ENCODE results near the gene CTTN. TPM values are rescaled to one million over a fixed set of nuclear protein-coding genes. Genes with fewer than 3 reads are reported as not detected.

CTTN gene
- total RNA-seq, 4 donors from 2014 or later: 179 to 458 (median 200) TPM

GRCh38 chr11:70466596-70466995 is 68.3 kb downstream of the CTTN start:
- no peaks in the 10 kb centered on the region for H3K4me1 ChIP-seq
- H3K36me3 ChIP-seq: no peaks in the 10 kb centered on the region
- H3K9me3 ChIP-seq: no peaks in the 10 kb centered on the region
- peaks cover 23% of the 10 kb centered on the region for H3K27me3 ChIP-seq
- WGBS: 92% methylated on average over 8 of the region's 8 CpGs
- TF ChIP-seq POLR2A (IDR thresholded peaks at IDR 0.05) (no peak), EP300 (IDR thresholded peaks at IDR 0.05) (no peak), POLR2AphosphoS5 (IDR thresholded peaks at IDR 0.05) (no peak)
- TF ChIP-seq, protein P1, sequence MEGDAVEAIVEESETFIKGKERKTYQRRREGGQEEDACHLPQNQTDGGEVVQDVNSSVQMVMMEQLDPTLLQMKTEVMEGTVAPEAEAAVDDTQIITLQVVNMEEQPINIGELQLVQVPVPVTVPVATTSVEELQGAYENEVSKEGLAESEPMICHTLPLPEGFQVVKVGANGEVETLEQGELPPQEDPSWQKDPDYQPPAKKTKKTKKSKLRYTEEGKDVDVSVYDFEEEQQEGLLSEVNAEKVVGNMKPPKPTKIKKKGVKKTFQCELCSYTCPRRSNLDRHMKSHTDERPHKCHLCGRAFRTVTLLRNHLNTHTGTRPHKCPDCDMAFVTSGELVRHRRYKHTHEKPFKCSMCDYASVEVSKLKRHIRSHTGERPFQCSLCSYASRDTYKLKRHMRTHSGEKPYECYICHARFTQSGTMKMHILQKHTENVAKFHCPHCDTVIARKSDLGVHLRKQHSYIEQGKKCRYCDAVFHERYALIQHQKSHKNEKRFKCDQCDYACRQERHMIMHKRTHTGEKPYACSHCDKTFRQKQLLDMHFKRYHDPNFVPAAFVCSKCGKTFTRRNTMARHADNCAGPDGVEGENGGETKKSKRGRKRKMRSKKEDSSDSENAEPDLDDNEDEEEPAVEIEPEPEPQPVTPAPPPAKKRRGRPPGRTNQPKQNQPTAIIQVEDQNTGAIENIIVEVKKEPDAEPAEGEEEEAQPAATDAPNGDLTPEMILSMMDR (IDR thresholded peaks at IDR 0.05): no peak
- H3K4me3 ChIP-seq: no peak overlapping the region
- DNase-seq (ENCODE audit: low spot score in 2 of 2): no peak
- no peak overlapping the region for H3K27ac ChIP-seq

DNA sequence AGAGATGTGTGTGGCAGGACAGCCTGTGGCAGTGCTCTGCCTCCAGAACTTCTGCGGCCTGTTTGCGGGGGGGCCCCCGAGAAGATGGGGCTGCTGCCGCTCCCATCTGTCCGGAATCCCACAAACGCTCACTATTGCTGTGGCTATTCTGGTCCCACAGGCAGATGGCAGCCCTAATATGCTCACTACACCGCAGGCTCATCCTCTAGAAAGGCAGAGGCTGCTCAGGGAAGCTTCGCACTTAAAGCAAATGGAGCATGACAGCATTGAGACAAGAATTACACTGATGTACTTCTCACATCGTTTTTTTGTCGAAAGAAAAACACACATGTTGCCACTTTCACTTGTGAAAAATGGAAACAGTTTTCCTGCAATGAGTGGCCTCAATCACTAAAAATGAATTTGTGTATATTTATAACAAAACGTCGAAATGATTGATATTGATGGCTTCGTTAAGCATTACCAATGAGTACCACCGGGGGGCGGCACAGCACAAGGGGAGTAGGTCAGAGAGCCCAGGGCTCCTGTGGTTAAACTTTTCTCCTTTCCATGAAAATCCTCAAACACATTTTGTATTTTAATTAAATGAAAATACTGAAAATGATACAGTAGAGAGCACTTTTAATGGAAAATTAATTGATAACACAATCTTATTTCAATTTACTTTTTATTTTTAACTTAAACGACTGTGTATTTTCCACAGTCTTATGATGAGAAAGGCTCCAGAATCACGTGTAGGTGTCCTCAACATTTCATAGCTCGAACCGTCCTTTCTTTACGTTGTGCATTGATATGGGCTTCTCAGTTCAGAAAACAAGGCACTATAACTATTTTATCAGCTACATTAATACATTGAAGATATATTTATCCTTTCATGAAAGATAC is 69.1 kb downstream of the CTTN start:
- 42% methylated on average over 18 of the region's 20 CpGs for WGBS
- Histone ChIP-seq H3K36me3 (no peaks in the 10 kb centered on the region), H3K4me1 (no peaks in the 10 kb centered on the region), H3K9me3 (no peaks in the 10 kb centered on the region), H3K27me3 (peaks cover 23% of the 10 kb centered on the region), H3K4me3 (no peak overlapping the region), H3K27ac (no peak overlapping the region)
- DNase-seq (ENCODE audit: low spot score in 2 of 2): no peak
- TF ChIP-seq, protein P1 (IDR thresholded peaks at IDR 0.05): peak; percentile 71 to 77
- TF ChIP-seq POLR2A (IDR thresholded peaks at IDR 0.05): no peak

GRCh38 chr11:70468256-70469195 is 70.2 kb downstream of the CTTN start:
- Histone ChIP-seq H3K4me1 (no peaks in the 10 kb centered on the region), H3K9me3 (no peaks in the 10 kb centered on the region), H3K27me3 (peaks cover 20% of the 10 kb centered on the region), H3K4me3 (no peak overlapping the region), H3K27ac (no peak overlapping the region), H3K36me3 (no peaks in the 10 kb centered on the region)
- DNase-seq (ENCODE audit: low spot score in 2 of 2): no peak
- WGBS: 75% methylated on average over 19 of the region's 19 CpGs
- TF ChIP-seq, protein P1 (IDR thresholded peaks at IDR 0.05): no peak
- TF ChIP-seq POLR2A (IDR thresholded peaks at IDR 0.05): no peak
- TF ChIP-seq POLR2AphosphoS5 (IDR thresholded peaks at IDR 0.05): no peak
- no peak for TF ChIP-seq EP300 (IDR thresholded peaks at IDR 0.05)

DNA sequence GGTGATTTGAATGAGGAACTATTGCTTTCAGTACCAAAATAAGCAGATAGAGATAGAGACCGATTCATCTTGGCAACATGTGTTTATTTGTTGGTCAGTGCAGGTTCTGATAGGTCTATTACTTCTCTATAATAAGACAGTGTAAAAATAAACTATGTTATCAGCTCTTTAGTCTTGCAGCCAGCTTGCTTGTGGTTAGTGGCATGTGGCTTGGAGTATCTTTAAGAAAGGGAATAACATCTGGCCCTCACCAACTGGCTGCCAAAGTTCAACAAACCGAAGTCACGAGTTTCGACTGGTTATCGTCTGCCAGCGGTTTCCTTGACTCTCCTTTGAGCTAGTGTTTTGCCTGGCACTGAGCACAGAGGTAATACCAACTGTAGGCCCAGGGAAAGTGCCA is 71.8 kb downstream of the CTTN start:
- Histone ChIP-seq H3K27me3 (peaks cover 8% of the 10 kb centered on the region), H3K4me1 (no peaks in the 10 kb centered on the region), H3K9me3 (no peaks in the 10 kb centered on the region), H3K36me3 (no peaks in the 10 kb centered on the region), H3K27ac (no peak overlapping the region), H3K4me3 (no peak overlapping the region)
- 54% methylated on average over 6 of the region's 6 CpGs for WGBS
- no peak for DNase-seq (ENCODE audit: low spot score in 2 of 2)
- TF ChIP-seq POLR2AphosphoS5 (IDR thresholded peaks at IDR 0.05) (no peak), POLR2A (IDR thresholded peaks at IDR 0.05) (no peak), EP300 (IDR thresholded peaks at IDR 0.05) (no peak)
- TF ChIP-seq, protein P1 (IDR thresholded peaks at IDR 0.05): no peak

DNA sequence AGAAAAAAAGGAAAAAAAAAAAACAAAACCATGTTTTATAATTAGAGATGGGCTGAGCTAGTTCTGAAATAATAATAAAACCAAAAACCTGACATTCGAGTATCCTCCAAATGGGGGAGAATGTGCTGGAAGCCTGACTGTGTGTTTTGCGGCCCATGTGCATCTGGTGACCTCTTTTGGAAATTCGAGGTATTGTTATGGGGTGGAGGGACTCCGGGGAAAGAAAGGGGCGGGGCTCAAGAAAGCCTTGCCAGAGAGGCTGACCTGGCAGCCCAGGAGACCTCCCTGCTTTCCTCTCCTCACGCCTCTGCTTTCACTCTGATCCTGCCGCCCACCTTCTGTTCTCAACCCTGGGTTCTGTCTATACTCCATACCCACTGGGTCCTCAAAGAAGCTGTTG is 72.9 kb downstream of the CTTN start:
- H3K36me3 ChIP-seq: no peaks in the 10 kb centered on the region
- H3K4me1 ChIP-seq: no peaks in the 10 kb centered on the region
- H3K27ac ChIP-seq: no peak overlapping the region
- peaks cover 8% of the 10 kb centered on the region for H3K27me3 ChIP-seq
- no peak overlapping the region for H3K4me3 ChIP-seq
- WGBS: 35% methylated on average over 7 of the region's 7 CpGs
- H3K9me3 ChIP-seq: no peaks in the 10 kb centered on the region
- DNase-seq (ENCODE audit: low spot score in 2 of 2): no peak
- no peak for TF ChIP-seq POLR2A (IDR thresholded peaks at IDR 0.05)
- no peak for TF ChIP-seq POLR2AphosphoS5 (IDR thresholded peaks at IDR 0.05)
- no peak for TF ChIP-seq EP300 (IDR thresholded peaks at IDR 0.05)
- TF ChIP-seq, protein P1 (IDR thresholded peaks at IDR 0.05): no peak

All from suprapubic skin (tissue), 4 donors.